ENCODE measurements around the gene DLX6.
A peak's percentile ranks its signal among the peaks of the same experiment; 100 is the strongest.

The DLX6 gene

GRCh38 chr7:97013134-97013844 is 7.9 kb downstream of the DLX6 start:
- Mint-ChIP-seq H3K27ac (no peak overlapping the region), H3K36me3 (ENCODE audit: low read depth) (no peaks in the 10 kb centered on the region), H3K27me3 (peaks cover 95% of the 10 kb centered on the region), H3K4me3 (no peak overlapping the region), H3K4me1 (ENCODE audit: low read depth) (peaks cover 3% of the 10 kb centered on the region), H3K9me3 (no peaks in the 10 kb centered on the region)

DNA sequence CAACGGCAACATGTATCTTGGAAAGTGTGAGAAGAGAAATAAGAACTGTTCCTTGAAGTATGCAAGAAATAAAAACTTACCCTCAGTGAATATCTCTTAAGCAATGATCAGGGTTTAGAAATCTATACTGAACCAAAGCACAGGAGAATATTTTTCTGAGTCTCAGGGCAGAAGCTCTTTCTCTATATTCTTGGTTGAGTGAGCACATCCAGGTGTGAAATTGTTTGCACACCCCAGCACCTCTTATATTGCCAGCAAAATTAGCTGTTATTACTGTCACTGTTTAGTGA is 8.4 kb downstream of the DLX6 start:
- no peak overlapping the region for H3K27ac Mint-ChIP-seq
- H3K4me1 Mint-ChIP-seq (ENCODE audit: low read depth): peaks cover 3% of the 10 kb centered on the region
- H3K27me3 Mint-ChIP-seq: peaks cover 95% of the 10 kb centered on the region
- H3K9me3 Mint-ChIP-seq: no peaks in the 10 kb centered on the region
- no peak overlapping the region for H3K4me3 Mint-ChIP-seq
- no peaks in the 10 kb centered on the region for H3K36me3 Mint-ChIP-seq (ENCODE audit: low read depth)

- no peaks in the 10 kb centered on the region for H3K9me3 Mint-ChIP-seq
- H3K27me3 Mint-ChIP-seq: peaks cover 95% of the 10 kb centered on the region
- no peaks in the 10 kb centered on the region for H3K36me3 Mint-ChIP-seq (ENCODE audit: low read depth)
- H3K27ac Mint-ChIP-seq: no peak overlapping the region
- H3K4me1 Mint-ChIP-seq (ENCODE audit: low read depth): peaks cover 3% of the 10 kb centered on the region
- H3K4me3 Mint-ChIP-seq: no peak overlapping the region
Measured at GRCh38 chr7:97014145-97014750, 8.9 kb downstream of the DLX6 start.

GRCh38 chr7:97015279-97015678 is 9.9 kb downstream of the DLX6 start:
- H3K27me3 Mint-ChIP-seq: peaks cover 95% of the 10 kb centered on the region
- no peaks in the 10 kb centered on the region for H3K9me3 Mint-ChIP-seq
- peaks cover under 1% of the 10 kb centered on the region for H3K36me3 Mint-ChIP-seq (ENCODE audit: low read depth)
- no peak overlapping the region for H3K4me3 Mint-ChIP-seq
- no peak overlapping the region for H3K27ac Mint-ChIP-seq
- peaks cover 3% of the 10 kb centered on the region for H3K4me1 Mint-ChIP-seq (ENCODE audit: low read depth)

- H3K27me3 Mint-ChIP-seq: peaks cover 95% of the 10 kb centered on the region
- no peaks in the 10 kb centered on the region for H3K9me3 Mint-ChIP-seq
- H3K4me3 Mint-ChIP-seq: no peak overlapping the region
- peaks cover 4% of the 10 kb centered on the region for H3K36me3 Mint-ChIP-seq (ENCODE audit: low read depth)
- H3K27ac Mint-ChIP-seq: no peak overlapping the region
- peaks cover 9% of the 10 kb centered on the region for H3K4me1 Mint-ChIP-seq (ENCODE audit: low read depth)
Measured at GRCh38 chr7:97015756-97016380, 10.5 kb downstream of the DLX6 start.

DNA sequence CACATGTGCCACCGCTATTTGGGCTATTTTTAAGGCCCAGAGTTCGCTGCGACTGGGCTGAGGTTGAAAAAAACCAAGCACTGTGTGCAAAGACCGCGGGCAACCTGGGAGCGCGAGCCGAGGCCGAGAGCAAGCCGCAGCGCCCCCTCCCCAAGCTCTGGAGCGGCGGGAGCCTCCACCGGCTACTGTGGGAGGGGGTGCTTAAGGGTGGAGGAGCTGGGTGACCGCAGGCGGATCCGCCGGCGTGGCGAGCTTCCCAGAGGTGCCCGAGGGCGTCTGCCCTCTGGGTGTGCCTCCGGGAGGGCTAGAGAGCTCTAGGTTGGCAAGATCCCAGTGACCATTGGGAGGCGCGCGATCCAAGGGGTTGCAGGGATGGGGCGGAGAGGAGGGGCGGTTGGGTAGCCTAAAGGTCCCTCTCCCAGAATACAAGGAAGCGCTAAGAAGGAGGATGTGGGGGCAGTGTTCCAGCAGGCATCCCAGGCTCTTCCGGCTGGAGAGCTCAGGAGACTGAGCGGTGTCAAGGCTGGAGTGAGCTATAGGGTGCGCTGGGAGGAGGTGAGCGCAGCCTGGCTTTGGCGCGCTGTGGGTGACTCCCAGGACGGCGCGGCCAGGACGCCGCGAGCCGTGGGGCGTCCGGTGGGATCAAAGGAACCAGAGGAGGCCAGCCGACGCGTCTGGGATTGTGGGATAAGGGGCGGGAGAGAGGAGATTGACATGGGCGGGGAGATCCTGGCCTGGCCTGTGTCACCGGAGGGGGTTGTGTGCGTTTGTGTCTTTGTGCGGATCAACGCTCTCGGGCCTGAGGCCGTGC is 11.2 kb downstream of the DLX6 start:
- peaks cover 92% of the 10 kb centered on the region for H3K27me3 Mint-ChIP-seq
- H3K27ac Mint-ChIP-seq: no peak overlapping the region
- peaks cover 4% of the 10 kb centered on the region for H3K36me3 Mint-ChIP-seq (ENCODE audit: low read depth)
- H3K4me1 Mint-ChIP-seq (ENCODE audit: low read depth): peaks cover 9% of the 10 kb centered on the region
- H3K4me3 Mint-ChIP-seq: no peak overlapping the region
- H3K9me3 Mint-ChIP-seq: no peaks in the 10 kb centered on the region

DNA sequence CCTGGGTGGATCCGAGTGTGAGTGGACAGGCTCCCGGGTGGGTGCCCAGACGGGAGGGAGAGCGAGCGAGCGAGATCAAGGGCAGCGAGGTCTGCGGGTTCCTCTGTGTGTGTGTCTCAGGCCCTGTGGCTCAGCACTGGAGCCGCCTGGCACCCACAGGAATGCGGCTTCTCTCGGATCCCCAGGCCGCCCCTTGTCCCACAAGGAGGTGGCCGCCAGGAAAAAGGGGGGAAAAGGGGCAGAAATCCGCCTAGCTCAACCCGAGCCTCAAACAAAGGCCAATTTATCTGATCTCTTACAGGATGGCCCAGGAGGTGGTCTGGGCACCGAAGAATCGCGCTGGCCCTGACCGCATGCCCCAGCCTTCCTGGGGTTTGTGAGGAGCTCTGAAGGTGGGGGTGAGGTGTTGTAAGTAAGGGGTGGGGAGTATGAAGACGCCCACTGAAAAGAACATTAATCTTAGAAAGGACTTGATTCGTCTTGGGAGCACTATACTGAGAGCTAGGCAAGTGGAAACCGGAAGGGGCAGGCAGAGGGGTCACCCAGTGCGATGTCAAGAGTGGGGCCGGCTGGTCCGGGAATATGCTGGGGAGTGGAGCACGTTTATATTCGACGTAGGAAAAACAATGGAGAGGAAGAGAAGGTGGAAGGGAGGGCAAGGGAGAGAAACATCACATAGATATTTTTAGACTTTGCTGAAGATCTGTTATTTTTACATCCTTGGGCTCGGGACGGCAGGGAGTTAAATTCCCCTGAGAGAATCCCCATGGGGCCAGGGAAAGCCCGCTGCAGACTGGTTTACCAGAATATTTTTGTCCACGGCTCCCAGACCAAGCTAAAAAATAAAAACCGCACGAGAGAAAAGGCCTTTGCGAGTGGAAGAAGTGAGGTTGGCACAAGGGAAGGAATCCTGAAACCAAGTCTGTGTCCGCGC is 12.1 kb downstream of the DLX6 start:
- H3K4me3 Mint-ChIP-seq: no peak overlapping the region
- H3K27me3 Mint-ChIP-seq: peaks cover 92% of the 10 kb centered on the region
- H3K9me3 Mint-ChIP-seq: no peaks in the 10 kb centered on the region
- peaks cover 4% of the 10 kb centered on the region for H3K36me3 Mint-ChIP-seq (ENCODE audit: low read depth)
- no peak overlapping the region for H3K27ac Mint-ChIP-seq
- peaks cover 16% of the 10 kb centered on the region for H3K4me1 Mint-ChIP-seq (ENCODE audit: low read depth)

DNA sequence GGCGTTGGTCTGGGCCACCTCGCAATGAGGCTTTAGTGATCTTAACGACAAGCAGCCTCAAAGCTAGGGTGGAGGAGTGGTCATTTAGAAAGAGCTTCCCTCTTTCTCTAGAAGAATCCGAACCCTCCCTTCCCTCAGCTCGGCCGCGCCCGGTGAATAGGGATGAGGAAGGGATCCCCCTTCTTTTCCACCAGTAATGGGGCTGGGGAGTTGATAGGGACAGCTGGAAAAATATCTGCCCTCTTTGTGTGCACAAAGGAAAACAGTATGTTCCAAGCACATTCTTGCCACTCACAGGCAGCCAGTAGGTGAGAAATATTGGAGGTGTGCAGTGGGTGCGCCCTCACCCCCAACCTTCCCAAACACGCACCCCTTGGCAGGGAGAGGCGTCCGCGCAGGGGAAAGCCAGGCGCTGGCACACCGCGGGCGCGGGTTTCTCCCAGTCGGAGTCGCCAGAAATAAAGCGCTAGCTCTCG is 12.8 kb downstream of the DLX6 start:
- H3K4me3 Mint-ChIP-seq: no peak overlapping the region
- H3K27ac Mint-ChIP-seq: no peak overlapping the region
- H3K9me3 Mint-ChIP-seq: no peaks in the 10 kb centered on the region
- H3K4me1 Mint-ChIP-seq (ENCODE audit: low read depth): peaks cover 23% of the 10 kb centered on the region
- peaks cover 4% of the 10 kb centered on the region for H3K36me3 Mint-ChIP-seq (ENCODE audit: low read depth)
- peaks cover 93% of the 10 kb centered on the region for H3K27me3 Mint-ChIP-seq

GRCh38 chr7:97018791-97019531 is 13.6 kb downstream of the DLX6 start:
- peaks cover 25% of the 10 kb centered on the region for H3K4me1 Mint-ChIP-seq (ENCODE audit: low read depth)
- H3K27ac Mint-ChIP-seq: no peak overlapping the region
- peaks cover 4% of the 10 kb centered on the region for H3K36me3 Mint-ChIP-seq (ENCODE audit: low read depth)
- no peak overlapping the region for H3K4me3 Mint-ChIP-seq
- peaks cover 93% of the 10 kb centered on the region for H3K27me3 Mint-ChIP-seq
- no peaks in the 10 kb centered on the region for H3K9me3 Mint-ChIP-seq

DNA sequence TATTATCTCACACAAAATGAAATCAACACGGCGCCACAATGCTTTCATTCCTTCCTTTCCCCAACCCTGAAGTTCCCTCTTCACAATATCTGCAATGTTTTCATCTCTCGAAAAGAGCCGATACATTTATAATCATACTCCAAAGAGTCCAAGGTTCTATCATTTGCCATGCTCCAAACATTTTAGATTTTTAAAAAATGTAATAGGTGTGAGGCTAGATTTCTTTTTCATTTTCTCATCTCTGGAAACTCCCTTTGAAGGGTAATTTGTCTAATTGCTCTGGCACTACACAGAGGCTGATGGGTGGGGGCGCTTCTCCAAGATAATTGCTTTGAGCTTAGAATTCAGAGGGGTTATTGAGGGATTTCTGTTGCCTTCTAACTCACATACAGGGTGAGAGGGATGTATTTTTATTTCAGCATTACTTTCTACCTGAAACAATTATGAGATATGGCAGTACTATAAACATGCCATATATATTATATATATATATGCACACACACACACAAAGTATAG is 14.4 kb downstream of the DLX6 start:
- no peak overlapping the region for H3K4me3 Mint-ChIP-seq
- H3K27me3 Mint-ChIP-seq: peaks cover 93% of the 10 kb centered on the region
- H3K27ac Mint-ChIP-seq: no peak overlapping the region
- H3K4me1 Mint-ChIP-seq (ENCODE audit: low read depth): peaks cover 30% of the 10 kb centered on the region
- H3K36me3 Mint-ChIP-seq (ENCODE audit: low read depth): peaks cover 4% of the 10 kb centered on the region
- H3K9me3 Mint-ChIP-seq: no peaks in the 10 kb centered on the region

DNA sequence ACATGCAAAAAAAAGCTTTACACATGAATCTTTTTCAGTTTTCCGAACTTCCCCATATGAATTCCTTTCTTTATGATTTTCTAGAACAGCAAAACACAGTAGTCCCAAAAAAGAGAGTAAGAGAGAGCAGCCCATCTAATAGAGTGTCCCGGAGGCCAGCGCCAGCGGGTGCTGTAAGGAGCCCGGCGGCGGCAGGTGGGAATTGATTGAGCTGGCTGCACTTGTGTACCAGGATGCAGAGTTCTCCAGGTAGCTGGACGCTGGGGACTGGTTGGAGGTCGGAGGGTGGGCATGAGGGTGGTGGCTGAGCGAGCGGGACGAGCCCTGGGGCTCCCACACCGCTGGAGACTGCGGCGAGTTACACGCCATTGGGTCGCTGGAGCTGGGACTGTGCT is 15.2 kb downstream of the DLX6 start:
- H3K9me3 Mint-ChIP-seq: no peaks in the 10 kb centered on the region

DNA sequence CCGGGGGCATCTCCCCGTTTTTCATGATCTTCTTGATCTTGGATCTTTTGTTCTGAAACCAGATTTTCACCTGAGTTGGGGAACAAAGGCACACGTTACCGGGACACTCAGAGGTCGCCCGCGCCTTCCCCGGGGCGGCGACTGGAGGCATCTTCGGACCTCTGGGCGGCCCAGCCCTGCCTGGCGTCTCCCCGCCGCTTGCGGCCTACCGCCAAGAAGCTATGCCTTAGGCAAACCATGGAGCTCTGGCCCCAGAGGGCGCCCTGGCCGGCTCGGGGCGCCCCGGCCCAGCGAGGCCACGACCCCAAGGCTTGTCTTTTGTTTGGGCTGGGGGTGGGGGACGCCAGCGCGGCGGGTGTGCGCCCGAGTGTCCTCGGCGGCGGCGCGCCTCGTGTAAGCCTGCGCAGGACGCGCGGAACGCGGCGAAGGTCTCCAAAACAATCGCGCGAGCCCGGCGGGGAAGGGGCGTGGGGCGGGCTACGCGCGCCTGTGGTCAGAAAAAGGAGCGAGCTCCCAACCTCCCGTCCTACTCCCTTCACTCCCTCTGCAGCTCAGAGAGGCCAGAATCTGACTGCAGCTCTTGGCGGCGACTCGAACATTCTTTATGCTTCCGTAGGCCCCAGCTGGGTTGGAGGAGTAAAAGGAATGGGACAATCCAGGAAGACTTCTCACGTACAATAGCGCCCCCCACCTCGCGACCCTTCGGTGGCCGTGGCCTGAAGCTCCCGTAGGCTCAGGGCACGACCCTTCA is 15.8 kb downstream of the DLX6 start:
- Mint-ChIP-seq H3K27ac (no peak overlapping the region), H3K36me3 (ENCODE audit: low read depth) (peaks cover 4% of the 10 kb centered on the region), H3K9me3 (no peaks in the 10 kb centered on the region), H3K4me3 (no peak overlapping the region), H3K27me3 (peaks cover 93% of the 10 kb centered on the region), H3K4me1 (ENCODE audit: low read depth) (peaks cover 35% of the 10 kb centered on the region)

More for the DNA sequence above, 15.2 kb downstream of the DLX6 start:
- Mint-ChIP-seq H3K4me3 (peak overlapping the region; percentile 37), H3K27ac (no peak overlapping the region), H3K4me1 (ENCODE audit: low read depth) (peaks cover 30% of the 10 kb centered on the region), H3K36me3 (ENCODE audit: low read depth) (peaks cover 4% of the 10 kb centered on the region), H3K27me3 (peaks cover 93% of the 10 kb centered on the region)

Data from stimulated activated naive CD8-positive, alpha-beta T cell treated with anti-CD3 and anti-CD28 coated beads, Interleukin-15, Interleukin-2, amounts not matched to agents 100 ng/mL and 50 ng/mL, for 24 hours (primary cell).